Frontal cortex (tissue), 4 donors: Measurements from ENCODE around the gene CRYBA2. TPM values are rescaled to one million over a fixed set of nuclear protein-coding genes. Genes with fewer than 3 reads are reported as not detected.

Experiments used
- DNase-seq, 2 donors: peaks; one replicate each; pipeline ENCODE4 v3.0.0; 2012; ENCODE audit warnings: low spot score in 2 of 2
- FAIRE-seq: peaks from 2 replicates; lab custom pipeline; 2012; peaks lifted over from hg19 to GRCh38; lab: Jason Lieb, UNC
- total RNA-seq: library from RNA; depleted of rRNA; stranded (reverse); fragments of >200 nt; gene quantifications from one replicate; pipeline ENCODE4 v1.2.3, GENCODE V29; 2014
- donor health status: control.
- donor health status: control.
- donor health status: control.

The CRYBA2 gene
- total RNA-seq, 1 donor from 2014 or later, result not detected

DNA sequence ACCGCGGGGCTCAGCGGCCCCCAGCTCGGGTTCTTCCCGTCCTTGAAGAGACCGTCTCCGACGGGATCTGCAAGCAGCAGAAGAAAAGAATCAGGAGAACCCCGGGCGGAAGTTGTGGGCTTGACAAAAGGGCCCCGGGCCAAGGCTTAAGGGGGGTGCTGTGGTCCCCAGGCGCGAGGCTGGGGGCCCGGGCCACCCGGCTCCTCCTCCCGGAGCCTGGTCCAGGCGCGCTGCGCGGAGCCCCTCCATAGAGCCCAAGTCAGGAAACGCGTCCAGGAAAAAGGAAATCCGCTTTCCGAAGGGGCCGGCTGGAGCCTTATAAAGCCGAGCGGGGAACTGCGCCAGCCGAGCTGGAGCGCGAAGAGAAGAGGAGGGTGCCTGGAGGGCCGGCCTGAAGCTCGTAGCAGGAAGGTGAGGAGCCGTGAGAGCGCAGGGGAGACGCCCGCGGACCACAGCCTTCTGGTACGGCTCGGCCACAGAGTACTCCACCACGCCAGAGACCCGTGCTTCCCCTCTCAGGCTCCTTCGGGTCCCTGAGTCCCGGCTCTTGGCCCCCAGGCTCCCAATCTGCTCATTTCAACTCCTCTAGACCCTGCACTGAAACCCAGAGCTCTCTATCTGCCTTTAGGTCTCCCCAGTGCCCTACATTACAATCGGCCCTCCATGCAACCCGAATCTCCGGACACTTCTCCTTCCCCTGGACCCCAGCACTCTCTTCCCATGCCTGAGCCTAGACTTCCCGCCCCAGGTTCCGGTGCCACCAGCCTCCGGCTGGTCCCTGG, 8.8 kb downstream of the CRYBA2 start:
- DNase-seq, result peak in 1 of 2 donors; percentile 56
- FAIRE-seq, result no peak

DNA sequence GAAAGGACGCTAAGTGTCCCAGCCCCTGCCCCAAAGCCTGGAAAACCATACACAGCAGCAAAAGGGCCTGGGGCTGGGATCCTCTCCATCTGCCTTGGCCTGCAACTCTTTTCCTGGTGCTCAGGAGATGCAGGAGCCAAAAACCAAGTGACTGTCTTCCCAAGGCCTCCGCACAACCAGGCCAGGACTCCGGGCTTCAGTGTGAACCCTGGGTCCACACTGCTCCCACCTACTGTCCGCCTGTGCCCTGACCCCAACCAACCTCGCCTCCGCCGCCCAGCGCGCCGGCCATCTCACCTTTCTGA, 9.3 kb downstream of the CRYBA2 start:
- FAIRE-seq, result no peak
- peak in 1 of 2 donors; percentile 26 for DNase-seq

DNA sequence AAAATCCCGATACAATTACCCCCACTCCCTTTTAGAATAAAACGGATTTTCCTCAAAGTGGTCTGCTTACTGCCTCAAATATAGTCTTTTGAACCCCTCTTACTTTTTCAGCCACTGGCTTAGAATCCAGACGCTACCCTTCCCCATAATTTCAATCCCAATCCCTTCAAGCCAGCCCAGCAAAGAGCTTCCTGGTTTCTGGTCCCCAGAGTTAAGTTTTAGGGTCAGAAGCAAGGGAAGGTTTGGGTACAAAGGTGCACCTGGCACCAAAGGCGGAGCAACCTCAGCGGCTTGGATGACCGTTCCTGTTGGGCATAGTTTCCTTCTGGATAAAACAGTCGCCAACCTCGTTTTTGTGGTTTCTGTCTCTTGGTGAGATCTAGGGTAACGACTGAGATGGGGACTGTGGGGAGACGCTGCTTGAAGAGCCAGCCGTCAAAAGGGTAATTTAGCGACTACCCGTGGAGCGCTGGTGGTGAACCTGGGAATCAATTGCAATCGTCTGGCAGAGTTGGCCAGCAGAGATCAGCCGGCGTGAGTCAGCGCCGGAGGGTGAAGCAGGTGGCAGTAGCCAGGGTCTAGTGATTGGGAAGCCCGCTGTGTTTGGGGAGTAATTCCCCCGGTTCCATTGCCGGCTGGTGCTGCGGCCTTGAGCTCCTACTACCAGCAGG, 9.8 kb downstream of the CRYBA2 start:
- FAIRE-seq (no peak), DNase-seq (peak in 1 of 2 donors; percentile 28)

DNA sequence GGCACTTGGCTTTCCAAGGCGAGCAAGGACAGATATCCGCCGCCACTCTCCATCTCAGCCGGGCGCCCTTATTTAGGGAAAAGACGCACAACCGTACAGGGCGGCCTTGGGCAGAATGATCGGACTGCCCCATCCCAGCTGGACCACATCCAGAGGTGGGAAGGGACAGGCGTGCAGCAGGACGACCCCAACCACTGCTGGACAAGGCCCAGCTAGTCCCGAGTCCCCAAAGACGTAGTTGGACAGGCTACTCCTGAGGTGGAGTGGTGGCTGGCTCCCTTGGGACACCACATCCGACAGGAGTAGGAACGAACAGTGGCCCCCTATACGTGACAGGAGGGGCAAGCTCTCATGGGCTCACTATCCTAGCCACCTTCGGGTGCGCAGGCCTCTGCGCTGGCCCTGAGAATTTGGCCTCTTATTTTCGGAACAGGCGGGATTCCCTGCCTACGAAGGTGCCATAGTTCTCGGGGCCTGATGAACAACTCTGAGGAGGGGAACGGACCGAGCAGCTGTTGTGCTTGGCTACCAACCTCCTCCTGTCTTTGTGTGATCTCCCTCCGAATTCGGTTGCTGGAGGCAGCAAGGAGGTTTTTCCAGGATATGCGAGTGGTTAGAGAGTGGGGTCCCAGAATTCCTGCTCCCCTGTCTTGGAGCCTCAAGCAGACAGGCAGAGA, 10.5 kb downstream of the CRYBA2 start:
- FAIRE-seq, result no peak
- DNase-seq, result peak in 1 of 2 donors; percentile 19

DNA sequence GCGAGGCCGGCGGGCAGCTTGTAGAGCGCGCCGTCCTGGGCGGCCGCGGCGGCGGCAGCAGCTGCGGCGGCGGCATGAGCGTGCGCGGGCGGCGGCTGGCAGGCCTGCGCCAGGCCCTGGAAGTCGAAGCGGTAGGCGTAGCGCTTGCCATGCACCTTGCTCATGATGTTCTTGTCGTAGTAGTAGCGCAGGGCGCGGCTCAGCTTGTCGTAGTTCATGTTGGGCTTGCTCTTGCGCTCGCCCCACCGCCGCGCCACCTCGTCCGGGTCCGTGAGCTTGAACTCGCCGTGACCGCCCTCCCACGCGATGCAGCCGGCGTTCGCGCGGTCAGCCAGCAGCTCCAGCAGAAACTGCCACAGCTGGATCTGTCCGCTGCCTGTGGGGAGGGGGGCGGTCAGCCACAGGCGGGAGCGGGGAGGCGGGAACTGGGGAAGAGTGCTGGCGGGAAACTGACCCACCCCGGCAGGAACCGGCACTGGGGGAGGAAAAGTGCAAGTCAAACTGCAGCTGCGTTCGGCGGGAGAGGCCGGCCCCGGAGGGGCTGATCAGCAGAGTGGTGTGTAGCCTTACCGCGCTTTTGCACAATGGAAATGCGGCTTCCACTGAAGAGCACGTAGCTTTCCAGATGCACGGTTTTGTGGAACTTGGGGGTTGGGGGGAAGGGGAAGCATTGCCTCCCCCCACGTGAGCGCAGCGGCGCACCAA, 11.2 kb downstream of the CRYBA2 start:
- DNase-seq (peak in 1 of 2 donors; percentile 36), FAIRE-seq (no peak)

DNA sequence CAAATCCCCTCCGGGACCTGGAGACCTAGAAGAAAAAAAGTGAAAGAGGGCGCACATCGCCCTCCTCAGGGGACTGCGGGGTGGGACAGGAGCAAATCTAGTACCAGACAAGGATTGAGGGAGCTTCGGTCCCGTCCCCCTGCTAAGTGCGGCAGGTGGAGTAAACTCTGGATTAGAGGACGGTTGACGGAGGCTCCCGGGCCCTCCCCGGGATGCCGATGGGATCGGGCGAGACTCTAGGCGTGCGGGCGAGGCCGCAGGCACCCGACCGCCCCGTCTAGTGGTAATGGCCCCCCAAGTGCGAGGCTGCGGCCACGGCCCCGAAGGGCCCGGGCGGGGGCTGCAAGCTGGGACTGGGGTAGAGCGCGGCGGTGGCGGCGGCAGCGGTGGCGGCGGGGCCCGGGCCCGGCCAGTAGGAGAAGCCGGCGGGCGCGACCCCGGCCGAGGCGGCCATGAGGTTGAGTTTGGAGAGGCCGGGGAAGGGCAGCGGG, 11.8 kb downstream of the CRYBA2 start:
- no peak for FAIRE-seq
- DNase-seq, result no peak

DNA sequence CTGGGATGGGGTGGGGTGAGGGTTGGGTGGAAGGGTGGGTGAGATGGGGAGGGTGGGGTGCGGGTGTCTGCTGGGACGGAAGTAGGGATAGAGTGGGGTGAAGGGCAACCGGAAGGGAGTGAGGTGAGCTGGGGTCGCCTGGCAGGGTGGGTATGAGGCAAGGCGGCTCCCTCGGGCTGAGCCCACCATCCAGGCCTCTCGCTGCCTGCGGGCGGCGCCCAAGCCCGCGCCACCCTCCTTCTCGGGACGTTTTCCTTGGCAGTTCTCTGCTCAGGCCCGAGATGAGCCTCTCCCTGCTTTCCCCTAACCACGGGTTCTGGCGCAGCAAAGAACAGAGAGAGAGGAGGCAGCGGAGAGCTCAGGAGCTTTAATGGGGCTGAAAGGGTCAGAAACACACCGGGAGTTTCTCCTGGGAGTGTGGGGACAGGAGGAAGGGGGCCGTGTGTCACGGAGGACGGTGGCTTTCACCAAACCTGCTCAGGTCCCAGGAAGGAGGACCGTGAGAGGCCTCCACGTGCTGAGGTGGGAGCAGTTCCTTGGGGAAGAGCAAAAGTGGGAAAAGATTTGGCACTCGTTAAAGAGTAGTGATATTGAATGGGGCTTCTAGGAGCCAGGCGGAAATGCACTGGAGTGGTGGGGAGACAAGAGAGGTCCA, 12.4 kb downstream of the CRYBA2 start:
- no peak for FAIRE-seq
- DNase-seq, result peak in 1 of 2 donors; percentile 22

DNA sequence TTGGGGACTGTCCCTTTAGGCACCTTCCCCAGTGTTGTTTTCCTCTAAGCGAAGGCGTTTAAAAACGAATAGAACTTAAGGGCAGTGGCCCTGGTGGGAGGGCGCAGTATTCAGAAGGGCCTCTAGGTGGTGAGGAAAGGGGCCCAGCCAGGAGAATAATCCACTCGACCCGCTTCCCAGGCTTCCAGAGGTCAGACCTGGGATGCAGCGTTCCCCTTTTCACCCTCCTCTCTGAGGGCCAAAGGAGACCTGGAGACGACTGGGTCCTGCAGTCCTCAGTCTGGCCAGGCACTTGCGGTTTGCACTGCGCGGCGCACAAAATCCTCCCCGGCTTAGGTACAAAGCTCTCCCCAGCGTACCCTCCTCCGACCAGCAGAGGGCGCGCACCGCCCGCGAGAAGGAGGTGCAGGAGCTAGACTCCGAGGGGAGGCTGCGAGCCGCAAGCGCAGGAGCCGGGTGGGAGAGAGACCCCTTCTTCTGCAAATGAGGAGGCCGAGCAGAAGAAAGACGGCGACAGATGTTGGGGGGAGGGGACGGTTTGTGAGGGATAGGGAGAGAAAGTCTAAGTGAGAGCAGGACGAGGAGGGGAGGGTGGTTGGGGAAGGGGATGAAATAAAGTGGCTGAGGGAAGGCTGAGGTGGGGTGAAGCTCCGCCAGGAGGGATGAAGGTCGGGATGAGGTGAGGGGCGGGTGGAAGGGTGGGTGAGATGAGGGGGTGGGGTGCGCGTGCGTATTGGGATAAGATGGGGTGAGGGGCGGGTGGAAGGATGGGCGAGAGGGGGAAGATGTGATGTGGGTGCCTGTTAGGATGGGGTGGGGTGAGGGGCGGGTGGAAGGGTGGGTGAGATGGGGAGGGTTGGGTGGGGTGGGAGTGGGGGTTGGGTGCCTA, 13.1 kb downstream of the CRYBA2 start:
- FAIRE-seq, result no peak
- DNase-seq, result peak; percentile 61 to 78

DNA sequence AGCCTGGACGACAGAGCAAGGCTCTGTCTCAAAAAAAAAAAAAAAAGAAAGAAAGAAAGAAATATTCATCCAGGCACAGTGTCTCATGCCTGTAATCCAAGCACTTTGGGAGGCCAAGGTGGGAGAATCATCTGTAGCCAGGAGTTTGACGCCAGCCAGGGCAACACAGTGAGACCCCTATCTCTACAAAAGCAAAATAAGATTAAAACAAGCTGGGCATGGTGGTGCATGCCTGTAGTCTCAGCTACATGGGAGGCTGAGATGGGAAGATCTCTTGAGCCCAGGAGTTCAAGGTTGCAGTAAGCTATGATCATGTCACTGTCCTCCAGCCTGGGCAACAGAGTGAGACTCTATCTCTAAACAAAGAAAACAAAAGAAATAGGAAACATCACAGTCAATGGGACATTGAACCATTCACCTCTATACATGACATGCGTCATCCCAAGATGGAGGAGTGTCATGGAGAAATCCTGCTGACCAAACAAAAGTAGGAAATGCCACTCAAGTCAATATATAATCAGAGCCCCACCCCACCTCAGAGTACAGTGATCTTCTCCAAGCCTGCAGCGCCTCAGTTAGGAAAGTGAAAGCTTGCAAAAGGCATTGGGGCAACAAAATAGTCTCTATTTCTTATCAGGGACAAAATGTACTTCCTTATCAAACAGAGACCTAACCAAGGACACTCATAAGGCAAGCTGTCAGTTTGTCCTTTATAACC, 18.0 kb downstream of the CRYBA2 start:
- FAIRE-seq (no peak), DNase-seq (no peak)

DNA sequence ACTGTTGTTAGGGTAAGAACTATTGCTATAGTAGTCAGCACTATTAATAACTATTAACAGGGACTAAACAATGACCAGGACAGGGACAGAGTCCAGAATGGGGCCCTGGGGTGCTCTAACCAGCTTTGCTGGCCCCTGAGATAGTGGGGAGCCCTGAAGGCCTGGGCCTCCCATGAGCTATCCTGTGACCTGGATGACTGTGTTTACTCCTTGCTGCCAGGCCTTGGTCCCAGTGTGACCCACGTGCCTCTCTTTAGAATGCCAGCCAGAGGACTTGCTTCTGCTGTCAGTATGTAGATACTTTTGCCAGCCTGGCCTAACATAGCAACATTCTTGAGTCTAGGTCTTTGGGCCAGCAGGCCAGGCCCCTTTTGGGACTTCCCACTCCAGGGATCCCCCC, 22.3 kb downstream of the CRYBA2 start:
- FAIRE-seq (no peak), DNase-seq (no peak)

DNA sequence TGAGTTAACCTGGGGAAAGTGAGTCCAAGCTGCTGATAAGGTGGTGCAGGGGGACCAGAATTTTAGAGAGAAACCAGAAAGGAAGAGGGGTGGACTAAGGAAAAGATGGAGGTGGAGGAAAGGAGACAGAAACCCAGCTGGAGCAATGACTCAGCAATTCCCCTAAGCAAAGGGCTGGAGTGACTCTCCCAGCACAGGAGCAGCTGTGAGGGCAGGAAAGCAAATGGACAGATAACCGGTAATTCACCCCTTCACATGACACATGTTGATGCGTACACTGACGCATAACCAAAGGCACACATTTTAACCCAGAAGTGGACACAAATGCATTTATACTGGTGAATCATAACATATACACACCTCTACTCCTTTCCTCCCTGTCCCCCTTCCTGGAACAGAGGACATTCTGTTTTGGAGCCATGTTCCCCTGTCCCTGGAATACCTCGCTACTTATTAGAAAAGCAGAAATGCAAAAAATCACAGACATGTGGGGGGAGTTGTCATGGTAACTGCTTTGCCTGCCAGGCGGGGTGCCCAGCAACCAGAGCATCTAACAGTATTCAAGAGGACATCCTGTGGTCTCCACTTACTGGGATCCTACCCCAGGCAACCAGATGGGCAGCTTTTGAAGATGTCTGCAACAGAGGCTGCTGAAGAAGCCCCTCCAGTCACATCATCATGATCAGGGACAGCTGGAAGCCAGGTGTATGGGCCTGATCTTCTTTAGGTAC, 29.0 kb downstream of the CRYBA2 start:
- DNase-seq, result no peak
- FAIRE-seq, result no peak

DNA sequence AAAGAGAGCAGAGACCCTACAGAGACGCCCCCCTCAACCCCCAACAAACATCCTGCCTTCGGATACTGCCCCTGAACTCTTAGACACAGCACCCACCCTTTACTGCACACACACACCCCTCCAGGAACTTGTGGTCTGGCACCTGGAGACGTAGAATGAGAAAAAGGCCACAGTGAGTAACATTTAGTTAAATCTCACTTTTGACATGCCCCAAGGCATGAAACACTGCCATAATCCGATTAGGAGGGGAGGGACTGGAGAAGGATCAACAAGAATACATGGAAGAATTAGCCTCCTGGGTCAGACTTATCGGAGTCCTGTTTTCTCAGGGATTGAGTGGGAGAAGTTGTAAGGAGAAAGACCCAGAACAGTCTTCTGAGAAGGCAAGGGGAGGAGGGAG, 29.6 kb downstream of the CRYBA2 start:
- FAIRE-seq, result no peak
- no peak for DNase-seq

DNA sequence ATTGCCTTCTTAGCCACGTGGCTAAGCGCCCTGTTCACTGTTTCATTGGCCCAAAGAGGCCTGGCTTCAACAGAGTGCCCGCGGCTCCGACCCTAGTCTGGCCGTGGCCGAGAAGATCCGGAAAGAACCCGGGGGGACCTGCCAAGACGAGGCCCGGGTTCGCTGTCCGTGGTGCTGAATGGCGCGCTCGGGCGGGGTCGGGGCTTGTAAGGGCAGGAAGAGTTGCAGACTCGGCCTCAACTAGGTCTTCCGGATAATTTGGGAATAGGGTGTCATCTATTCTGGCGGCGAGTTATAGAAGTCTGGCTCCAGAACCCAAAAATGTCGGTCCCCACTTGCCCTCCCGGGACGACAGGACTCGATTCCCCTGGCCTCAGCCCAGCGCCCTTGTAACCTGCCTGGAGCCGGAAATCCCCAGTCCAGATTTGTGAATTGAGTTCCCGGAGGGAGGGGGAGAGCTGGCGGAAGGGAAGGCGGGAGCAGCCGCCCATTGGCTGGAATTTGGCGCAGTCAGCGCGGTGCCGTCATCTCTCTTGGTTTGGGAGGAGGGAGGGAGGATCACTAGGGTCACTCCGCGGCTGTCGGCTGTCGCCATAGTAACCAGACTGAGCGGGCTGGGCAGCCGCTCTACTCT, 30.2 kb downstream of the CRYBA2 start:
- DNase-seq (peak in 1 of 2 donors; percentile 64), FAIRE-seq (no peak)

DNA sequence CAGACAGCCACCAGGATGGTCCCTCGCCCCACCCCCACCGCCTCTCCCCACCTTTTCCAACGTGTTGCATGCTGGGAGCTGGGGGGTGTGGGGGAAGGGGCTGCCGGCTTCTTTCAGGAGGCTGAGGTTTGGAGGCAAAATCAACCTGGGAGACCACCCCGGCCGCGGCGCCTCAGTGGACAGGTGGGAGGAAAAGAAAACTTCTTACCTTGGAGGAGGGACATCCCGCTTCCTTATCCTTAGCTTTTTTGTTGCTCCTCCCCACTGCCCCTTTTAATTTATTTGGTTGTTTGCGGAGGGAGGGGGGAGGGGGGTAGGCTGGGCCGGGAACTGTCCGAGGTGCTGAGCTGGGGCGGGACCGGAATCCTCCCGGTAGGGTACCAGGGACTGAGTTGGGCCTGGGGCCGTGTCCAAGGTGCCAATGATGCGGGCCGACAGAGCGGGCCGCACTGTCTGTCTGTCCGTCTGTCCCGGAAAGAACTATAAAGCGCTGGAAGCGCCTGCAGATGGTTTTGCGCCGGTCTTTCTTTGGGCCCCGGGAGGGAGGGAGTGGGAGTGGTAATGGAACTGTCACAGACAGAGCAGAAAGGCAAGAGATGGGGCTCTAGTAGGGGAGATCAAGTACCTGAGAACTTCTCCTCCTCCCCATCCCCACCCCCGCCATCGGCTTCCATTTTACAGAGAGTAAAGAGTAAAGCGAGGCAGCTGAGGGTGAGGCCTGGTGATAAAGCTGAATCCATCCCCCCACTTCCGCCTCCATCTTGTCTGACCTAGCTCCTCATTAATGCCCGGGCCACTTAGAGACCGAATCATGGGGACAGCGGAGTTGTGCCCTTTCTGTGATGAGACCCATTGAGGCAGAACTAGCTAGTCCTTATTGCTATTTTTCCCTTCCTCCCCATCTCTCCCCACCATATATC, 31.3 kb downstream of the CRYBA2 start:
- DNase-seq, result no peak
- FAIRE-seq, result no peak

DNA sequence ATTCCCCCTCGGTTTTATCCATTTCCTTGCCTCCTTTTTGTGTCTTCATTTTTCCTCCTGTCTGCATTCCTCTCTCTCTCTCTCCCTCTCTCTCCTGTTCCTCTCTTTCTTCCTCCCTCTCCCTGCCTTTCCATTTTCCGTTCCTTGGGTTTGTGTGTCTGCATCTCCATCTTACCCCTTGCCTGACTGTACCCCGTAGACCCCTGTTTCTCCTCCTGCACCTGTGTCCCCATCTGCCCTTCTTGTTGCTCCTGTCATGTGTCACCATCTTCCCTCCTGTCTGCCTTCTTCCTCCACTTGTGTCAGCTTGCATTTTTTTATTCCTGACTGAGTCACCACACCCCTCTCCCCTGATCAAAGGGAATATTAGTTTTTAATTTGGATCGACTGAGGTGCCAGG, 32.0 kb downstream of the CRYBA2 start:
- no peak for FAIRE-seq
- DNase-seq, result no peak
